GM18519 (cell line): ENCODE data around the gene ABHD1.
"Not testable (repeated sequence)": the region's sequence is repeated elsewhere in the genome, so short reads cannot be mapped to it uniquely, and the experiment has no call there.

Source experiments
- ATAC-seq: cut with Tn5 transposase; IDR thresholded peaks from one replicate; pipeline ENCODE4 v1.9.1; 2021; ENCODE audit warnings: mild to moderate bottlenecking, moderate library complexity; ENCODE audit not compliant: unreplicated experiment, low FRiP score

ABHD1 gene

GRCh38 chr2:27162151-27163121 lies 38.8 kb downstream of the ABHD1 start:
- no peak for ATAC-seq

DNA sequence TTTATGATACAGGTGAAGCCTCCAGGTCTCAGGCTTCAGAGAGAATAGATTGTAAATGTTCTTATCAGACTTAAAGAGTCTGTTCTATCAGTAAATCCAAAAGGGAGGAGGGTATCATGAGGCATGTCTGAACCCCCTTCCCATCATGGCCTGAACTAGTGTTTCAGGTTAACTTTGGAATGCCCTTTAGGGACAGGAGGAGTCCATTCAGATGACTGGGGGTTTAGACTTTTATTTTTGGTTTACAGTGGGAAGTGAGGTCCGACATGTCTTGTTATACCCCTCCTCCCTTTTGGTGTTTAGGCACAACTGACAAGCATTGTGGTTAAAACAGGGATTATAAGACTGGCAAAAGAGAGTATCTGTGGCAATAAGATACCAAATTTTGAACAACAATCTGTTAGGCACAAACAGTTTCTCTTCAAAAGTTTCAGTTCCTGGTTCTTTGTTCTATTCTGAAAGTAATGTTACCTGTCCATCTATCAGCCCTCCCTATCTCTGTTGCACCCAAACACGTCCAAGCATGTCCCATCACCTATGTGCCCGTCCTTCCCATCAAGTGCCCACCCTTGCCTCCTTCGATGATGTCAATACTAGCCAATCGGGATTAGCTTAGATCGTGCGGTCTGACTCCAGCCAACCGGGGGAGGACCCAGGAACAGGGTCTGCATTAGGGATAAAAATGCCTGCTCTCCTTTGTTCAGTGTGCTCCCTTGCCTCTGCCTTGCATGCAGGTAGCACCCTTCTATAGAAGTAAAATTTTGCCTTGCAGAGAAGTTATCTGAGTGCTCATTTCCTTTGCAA lies 41.5 kb downstream of the ABHD1 start:
- ATAC-seq = no peak

GRCh38 chr2:27170581-27171337 lies 47.1 kb downstream of the ABHD1 start:
- no peak for ATAC-seq

DNA sequence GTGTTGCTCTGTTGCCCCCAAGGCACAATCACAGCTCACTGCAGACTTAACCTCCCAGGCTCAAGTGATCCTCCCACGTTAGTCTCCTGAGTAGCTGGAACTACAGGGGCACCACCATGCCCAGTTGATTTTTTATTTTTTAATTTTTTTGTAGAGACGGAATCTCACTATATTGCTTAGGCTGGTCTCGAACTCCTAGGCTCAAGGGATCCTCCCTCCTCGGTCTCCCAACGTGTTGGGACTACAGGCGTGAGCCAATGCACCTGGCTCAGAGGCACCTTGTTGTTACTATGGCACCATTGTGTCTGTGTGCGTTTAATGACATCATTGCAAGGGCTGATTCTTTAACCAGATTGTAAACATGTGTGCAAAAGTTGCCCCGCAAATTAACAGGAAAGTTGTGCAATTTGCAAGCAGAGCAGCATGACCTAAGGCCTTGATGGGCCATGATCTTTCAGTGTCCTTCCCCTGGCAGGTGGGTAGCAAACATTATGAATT lies 47.8 kb downstream of the ABHD1 start:
- ATAC-seq = no peak

GRCh38 chr2:27174638-27175037 lies 51.0 kb downstream of the ABHD1 start:
- no peak for ATAC-seq

DNA sequence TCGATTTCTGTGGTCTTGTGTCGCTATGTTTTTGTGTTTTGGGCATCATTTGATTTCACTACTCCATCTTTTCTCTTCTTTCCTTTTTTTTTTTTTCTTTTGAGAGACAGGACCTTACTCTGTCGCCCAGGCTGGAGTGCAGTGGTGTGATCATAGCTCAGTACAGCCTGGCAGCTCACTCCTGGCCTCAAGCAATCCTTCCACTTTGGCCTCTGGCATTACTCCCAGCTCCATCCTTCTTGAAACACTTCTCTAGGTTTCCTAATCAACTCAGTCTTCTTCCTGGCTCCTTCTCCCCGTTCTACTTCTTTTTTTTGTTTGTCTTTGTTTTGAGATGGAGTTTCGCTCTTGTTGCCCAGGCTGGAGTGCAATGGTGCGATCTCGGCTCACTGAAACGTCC lies 51.7 kb downstream of the ABHD1 start:
- no peak for ATAC-seq

DNA sequence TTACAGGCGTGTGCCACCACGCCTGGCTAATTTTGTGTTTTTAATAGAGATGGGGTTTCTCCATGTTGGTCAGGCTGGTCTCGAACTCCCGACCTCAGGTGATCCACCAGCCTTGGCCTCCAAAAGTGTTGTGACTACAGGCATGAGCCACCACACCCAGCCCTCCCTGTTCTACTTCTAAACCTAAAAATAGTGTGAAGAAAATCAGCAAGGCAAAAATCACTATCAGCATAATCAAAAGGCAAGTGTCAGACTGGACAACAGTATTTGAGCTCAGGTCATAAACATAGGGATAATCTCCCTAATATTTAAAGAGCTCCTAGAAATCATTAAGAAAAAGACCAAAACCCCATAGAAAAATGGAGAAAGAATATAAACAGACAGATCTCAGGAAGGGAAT lies 52.2 kb downstream of the ABHD1 start:
- not testable (repeated sequence) for ATAC-seq

DNA sequence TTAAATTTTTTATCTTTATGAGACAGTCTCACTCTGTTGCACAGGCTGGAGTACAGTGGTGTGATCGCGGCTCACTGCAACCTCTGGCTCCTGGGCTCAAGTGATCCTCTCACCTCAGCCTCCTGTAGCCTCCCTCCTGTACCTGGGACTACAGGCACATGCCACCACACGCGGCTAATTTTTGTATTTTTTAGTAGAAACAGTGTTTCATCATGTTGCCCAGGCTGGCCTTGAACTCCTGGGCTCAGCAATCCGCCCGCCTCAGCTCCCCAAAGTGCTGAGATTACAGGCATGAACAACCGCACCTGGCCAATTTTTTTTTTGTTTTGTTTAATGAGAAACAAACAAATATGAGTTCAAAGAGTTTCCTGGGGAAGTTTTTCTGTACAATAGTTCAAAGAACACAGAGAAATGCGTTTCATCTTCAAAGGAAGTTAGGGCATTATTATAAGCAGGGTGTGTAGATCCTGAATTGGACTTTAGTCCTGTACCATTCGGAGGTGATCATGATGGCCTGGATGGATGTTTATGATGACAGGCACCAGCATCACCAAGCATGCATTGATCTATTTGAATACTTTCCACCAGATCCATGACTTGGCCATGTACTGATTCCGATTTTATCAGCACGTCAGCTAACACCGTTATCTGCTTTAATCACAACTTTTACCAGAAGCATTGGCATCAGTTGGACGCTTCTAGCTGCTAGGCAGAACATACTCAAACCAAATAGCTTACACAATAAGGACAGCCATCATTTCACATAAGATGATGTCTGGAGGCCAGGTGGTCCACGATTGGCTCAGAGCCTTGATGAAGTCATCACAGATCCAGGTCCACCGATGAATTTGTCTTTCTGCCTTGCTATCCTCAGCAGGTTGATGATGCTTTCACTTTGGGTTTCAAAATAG lies 54.1 kb downstream of the ABHD1 start:
- ATAC-seq = no peak

DNA sequence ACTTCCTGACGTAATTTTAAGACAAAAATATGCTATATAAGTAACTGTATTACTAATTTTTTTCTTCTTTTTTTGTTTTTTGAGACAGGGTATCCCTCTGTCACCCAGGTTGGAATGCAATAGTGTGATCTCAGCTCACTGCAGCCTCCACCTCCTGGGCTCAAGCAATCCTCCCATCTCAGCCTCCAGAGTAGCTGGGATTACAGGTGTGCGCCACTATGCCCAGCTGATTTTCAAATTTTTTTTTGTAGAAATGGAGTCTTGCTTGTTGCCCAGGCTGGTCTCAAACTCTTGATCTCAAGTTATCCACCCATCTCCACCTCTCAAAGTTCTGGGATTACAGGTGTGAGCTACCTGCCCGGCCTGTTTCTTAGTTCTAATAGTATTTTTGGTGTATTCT lies 54.9 kb downstream of the ABHD1 start:
- no peak for ATAC-seq

DNA sequence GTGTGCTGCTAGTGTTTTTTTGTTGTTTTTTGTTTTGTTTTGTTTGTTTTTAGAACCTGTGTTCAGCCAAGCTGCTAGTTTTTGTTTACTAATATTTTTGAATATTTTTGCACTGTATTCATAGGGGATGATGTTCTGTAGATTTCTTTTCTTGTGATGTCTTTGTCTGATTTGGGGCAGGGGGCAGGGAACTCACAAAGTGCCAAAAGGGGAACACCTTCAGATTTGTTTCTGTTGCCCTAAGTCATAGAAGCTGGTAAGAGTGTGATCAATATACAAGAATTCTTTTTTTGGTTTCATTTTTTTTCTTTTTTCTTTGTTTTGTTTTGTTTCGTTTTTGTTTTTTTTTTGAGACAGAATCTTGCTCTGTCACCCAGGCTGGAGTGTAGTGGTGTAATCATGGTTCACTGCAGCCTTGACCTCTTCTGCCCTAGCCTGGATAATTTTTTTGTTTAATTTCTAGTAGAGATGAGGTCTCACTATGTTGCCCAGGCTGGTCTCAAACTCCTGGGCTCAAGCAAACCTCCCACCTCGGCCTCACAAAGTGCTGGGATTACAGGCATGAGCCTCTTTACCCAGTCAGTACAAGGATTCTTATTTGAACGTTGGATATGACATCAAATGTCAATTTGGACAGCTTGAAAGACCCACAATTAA lies 55.9 kb downstream of the ABHD1 start:
- no peak for ATAC-seq
